Left colon (tissue), 2 donors: ENCODE results near the gene PROZ. TPM values are rescaled to one million over a fixed set of nuclear protein-coding genes. Genes with fewer than 3 reads are reported as not detected.

Experiments
- ATAC-seq: fragments of 200-7000 bp; cut with Tn5 transposase; one replicate; pipeline ENCODE4 v1.9.1; 2020; ENCODE audit warnings: mild to moderate bottlenecking, moderate library complexity
- DNase-seq, 2 donors: peaks; one replicate each; pipeline ENCODE4 v3.0.0-alpha.2; 2020
- intact Hi-C, 2 donors: fragments of 100-400 bp; cut with DNase I in 1 of 2; cut with micrococcal nuclease in 1 of 2; formaldehyde crosslinking; loops; one replicate each; pipeline versions ENCODE4 v1.11.2 to v1.14.0; 2022; cut with DNase I, micrococcal nuclease
- total RNA-seq, 2 donors: library from RNA; stranded (reverse); fragmentation: NEBNext Ultra II Directional; extraction: Animal tissue kit (Norgen Biotek cat#: 25700); gene quantifications; one replicate each; pipeline ENCODE4 v1.2.1, GENCODE V29; 2021
- donor health status: DM: no; HTN: no; CAD: no.
- donor health status: DM: yes; HTN: yes; CAD: no.

Gene PROZ
- total RNA-seq, 2 donors from 2014 or later: not detected

DNA sequence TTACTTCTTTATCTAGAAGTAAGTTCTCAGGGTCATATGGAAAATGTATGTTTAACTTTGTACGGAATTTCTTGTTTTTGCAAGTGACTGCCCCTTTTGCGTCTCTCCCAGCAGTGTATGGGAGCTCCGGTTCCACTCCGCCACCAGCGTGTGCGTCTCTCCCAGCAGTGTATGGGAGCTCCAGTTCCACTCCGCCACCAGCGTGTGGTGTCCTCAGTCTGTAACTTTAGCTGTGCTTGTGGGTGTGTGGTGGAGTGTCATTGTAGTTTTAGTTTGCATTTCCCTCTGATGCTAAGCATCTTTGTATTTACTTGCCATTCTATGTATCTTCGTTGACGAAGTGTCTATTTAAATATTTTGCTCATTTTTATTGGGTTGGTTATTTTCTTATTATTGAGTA is 53.3 kb downstream of the PROZ start:
- ATAC-seq (no peak), DNase-seq (no peak)
- intact Hi-C loops: no loop called here

DNA sequence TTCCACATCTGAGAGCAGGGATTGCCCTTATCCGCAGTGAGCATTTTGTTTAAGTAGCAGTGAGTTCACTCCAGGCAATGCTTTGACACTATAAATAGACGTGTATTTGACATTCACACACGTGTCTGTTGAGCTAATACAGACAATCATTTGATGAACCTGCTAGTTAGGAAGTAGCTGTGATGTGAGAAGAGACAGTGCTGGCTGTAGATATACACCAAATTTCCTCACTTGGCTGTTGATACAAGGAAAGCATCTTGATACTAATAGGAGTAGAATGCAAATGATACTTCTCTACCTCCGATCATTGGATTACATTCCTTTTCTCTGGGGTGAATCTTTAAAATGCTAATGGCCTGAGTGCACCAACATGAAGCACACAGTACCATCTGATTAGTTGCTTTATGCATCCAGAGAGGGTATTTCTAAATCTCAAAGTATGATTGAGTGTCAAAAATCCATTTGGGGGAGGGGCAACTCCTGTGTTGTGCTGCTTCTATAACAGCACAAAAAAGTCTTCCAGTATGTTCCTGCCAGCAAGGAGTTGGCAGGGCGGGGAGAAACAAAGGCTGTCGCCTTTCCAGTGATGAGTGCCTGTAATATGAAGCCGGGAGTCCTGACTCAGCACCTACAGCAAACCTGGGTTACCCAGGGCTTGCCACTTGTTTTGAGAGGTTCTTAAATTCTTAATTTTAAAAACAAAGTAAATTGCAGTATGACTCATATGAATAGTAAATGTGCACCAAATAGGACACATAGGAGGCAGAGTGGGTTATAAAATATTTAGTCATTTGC is 58.0 kb downstream of the PROZ start:
- DNase-seq (peak in 1 of 2 donors; percentile 34), ATAC-seq (peak; percentile 56)
- intact Hi-C loops: no loop called here

DNA sequence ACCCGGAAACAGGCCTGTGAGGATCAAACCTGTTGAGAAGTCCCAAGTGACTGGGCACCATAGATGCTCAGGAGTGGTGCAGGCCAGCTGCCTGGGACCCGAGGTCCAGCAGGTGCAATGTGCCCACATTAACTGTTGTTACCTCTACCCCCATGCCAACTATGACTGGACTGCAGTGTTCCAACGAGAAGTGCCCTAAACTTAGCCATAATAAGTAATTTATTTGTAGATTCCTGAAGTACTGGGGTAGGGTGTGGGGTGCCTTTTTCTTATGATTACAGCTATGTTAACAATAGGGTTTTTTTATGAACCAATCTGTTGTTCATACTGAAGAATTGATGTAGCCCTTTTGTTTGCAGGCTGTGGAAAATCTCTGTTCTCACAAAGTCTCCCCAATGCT is 60.1 kb downstream of the PROZ start:
- intact Hi-C loops: no loop called here
- ATAC-seq (no peak), DNase-seq (no peak)

DNA sequence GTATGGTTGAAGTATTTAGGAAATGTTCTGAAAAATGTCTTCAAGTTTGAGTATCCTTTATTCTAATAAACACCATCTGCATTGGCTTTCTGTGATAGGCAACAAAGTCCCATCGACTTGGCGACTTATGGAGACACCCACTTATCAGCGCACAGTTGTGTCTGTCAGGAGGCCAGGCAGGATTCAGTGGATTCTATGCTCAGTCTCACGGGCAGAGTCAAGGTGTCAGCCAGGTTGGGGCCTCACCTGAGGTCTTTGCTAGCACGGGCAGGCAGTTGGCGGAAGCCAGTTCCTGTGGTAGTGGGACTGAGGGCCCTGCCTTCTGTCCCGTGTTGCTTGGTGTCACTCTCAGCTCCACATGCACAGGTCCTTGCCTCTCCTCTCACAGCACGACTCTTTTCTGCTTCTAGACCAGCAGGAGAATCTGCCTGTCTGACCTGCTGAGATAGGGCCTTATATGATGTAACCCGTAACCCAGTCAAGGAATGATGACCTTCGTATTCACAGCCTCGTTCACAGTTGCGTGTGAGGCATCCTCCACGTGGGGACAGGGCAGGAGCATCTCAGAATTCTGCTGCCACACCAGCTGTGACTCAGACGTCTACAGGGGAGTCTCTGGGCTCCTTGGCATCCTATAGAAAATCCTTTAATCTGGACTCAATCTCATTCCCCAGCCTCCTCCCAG is 61.0 kb downstream of the PROZ start:
- no peak for ATAC-seq
- DNase-seq: no peak
- intact Hi-C loops: no loop called here

DNA sequence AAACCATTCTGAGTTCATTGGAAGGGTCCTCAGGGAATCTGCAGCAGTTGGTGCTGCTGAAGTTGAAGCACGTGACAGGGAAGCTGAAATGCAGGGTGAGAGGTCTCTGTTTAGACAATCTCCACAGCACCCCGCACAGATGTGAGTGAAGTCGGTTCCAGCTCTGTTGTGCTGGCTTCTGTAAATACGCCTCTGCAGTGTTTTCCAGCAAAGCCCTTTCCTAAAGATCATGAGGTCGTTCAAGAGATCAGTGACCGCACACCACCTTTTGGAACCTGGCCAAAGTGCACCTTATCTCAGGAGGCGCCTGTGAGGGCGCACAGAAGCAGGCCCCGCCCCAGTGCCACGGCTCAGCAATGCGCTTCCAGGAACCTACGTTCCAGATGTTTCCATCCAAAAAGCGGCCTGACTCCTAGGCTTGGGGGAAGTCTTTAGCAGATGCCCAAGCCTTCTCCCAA is 61.7 kb downstream of the PROZ start:
- ATAC-seq (peak; percentile 84), DNase-seq (peak; percentile 62 to 72)
- intact Hi-C loops: no loop called here

DNA sequence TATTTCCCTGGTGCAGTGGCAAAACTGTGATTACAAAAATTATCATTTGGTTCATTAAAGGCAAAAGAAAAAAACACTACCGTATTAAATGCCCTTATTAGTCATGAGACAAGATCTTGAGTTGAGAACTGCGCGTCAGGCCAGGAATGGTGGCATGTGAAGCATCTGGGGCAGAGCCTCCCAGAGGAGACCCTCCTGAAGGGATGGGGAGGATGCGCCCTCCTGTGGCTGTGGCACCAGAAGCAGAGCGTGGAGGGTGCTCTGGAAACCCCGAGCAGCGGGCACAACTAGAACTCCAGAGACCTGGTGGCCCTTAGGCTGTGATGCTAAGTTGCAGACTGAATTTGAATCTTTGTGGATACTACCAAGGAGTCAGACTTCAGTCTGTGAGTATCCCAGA is 62.4 kb downstream of the PROZ start:
- intact Hi-C loops: no loop called here
- ATAC-seq (no peak), DNase-seq (no peak)

Other genes with a start within 250 kb of the PROZ start
- gene MCF2L, start 189.4 kb upstream of the PROZ start, total RNA-seq: 100 to 1,000 TPM in 1 of 2 donors, 10 to 100 TPM in 1; 86.9 to 101 TPM
- under 1 TPM in 1 of 2 donors, not detected in 1; 0.17 TPM for gene F7, start 52.9 kb upstream of the PROZ start, total RNA-seq
- 1 to 10 TPM; 1.6 to 4.7 TPM for gene F10, start 35.8 kb upstream of the PROZ start, total RNA-seq
- gene PCID2, start 50.0 kb downstream of the PROZ start, total RNA-seq: 10 to 100 TPM; 23.3 to 26.3 TPM
- 10 to 100 TPM; 53.2 to 63.0 TPM for gene CUL4A, start 51.0 kb downstream of the PROZ start, total RNA-seq
- gene LAMP1, start 138.6 kb downstream of the PROZ start, total RNA-seq: 100 to 1,000 TPM; 203 to 216 TPM
- gene GRTP1, start 205.5 kb downstream of the PROZ start, total RNA-seq: 10 to 100 TPM; 59.4 to 61.6 TPM